CD4-positive, alpha-beta memory T cell (primary cell): ENCODE results near the gene TCEAL9. TPM values are rescaled to one million over a fixed set of nuclear protein-coding genes. Genes with fewer than 3 reads are reported as not detected.
A peak's percentile ranks its signal among the peaks of the same experiment; 100 is the strongest.
"Not testable (repeated sequence)": the region's sequence is repeated elsewhere in the genome, so short reads cannot be mapped to it uniquely, and the experiment has no call there.

Experiments used
- CTCF ChIA-PET: fragments of 350-600 bp; sonication (Branson Sonifier 250); formaldehyde crosslinking; loops from one replicate; lab custom pipeline; 2021; ENCODE audit warnings: inconsistent platforms; ENCODE audit not compliant: partially characterized antibody; lab: Charles Lee
- POLR2A ChIA-PET: fragments of 350-600 bp; sonication (Branson Sonifier 250); formaldehyde crosslinking; loops from one replicate; lab custom pipeline; 2021; ENCODE audit not compliant: partially characterized antibody; lab: Charles Lee
- DNase-seq, 5 donors: peaks; one replicate each; pipeline versions ENCODE4 v3.0.0 to v3.0.0-alpha.2; 2020 to 2022; ENCODE audit warnings: mixed read lengths in 1 of 5
- H3K27ac ChIP-seq: one replicate; pipeline ENCODE4 v1.7.0; 2013; ENCODE audit warnings: low read depth, low read length
- H3K27me3 ChIP-seq: 2 replicates; pipeline ENCODE4 v1.7.0; 2013; ENCODE audit warnings: mild to moderate bottlenecking, low read length, moderate library complexity; ENCODE audit not compliant: insufficient read depth
- H3K36me3 ChIP-seq: 2 replicates; pipeline ENCODE4 v1.7.0; 2013; ENCODE audit warnings: mild to moderate bottlenecking, low read length, moderate library complexity; ENCODE audit not compliant: insufficient read depth
- H3K4me1 ChIP-seq: 2 replicates; pipeline ENCODE4 v1.7.0; 2013; ENCODE audit warnings: mild to moderate bottlenecking, low read length, moderate library complexity; ENCODE audit not compliant: insufficient read depth
- H3K4me3 ChIP-seq, 2 donors: one replicate each; pipeline ENCODE4 v1.7.0; 2013; ENCODE audit warnings: low read length in 2 of 2, mild to moderate bottlenecking in 1 of 2
- H3K9me3 ChIP-seq, 2 donors: one replicate each; pipeline ENCODE4 v1.7.0; 2013; ENCODE audit warnings: low read length in 2 of 2, control low read depth in 1 of 2; ENCODE audit not compliant: control insufficient read depth in 1 of 2
- H3K27ac Mint-ChIP-seq, 7 donors: one replicate each; pipeline ENCODE4 v1.8.0; 2020 to 2021; ENCODE audit warnings: mixed read lengths in 7 of 7, mild to moderate bottlenecking in 6 of 7, inconsistent platforms in 3 of 7, moderate library complexity in 3 of 7
- H3K27me3 Mint-ChIP-seq, 2 donors: one replicate each; pipeline ENCODE4 v1.8.0; 2020 to 2021; ENCODE audit warnings: mixed read lengths in 2 of 2
- H3K36me3 Mint-ChIP-seq, 2 donors: one replicate each; pipeline ENCODE4 v1.8.0; 2020 to 2021; ENCODE audit warnings: mixed read lengths in 2 of 2, inconsistent platforms in 1 of 2, mild to moderate bottlenecking in 1 of 2
- H3K4me1 Mint-ChIP-seq, 4 donors: one replicate each; pipeline ENCODE4 v1.8.0; 2020 to 2021; ENCODE audit warnings: mixed read lengths in 4 of 4, mild to moderate bottlenecking in 1 of 4
- H3K4me3 Mint-ChIP-seq, 8 donors: one replicate each; pipeline ENCODE4 v1.8.0; 2020 to 2021; ENCODE audit warnings: mixed read lengths in 8 of 8, mild to moderate bottlenecking in 7 of 8, moderate library complexity in 6 of 8, inconsistent platforms in 3 of 8
- H3K9me3 Mint-ChIP-seq, 8 donors: one replicate each; pipeline ENCODE4 v1.8.0; 2020 to 2021; ENCODE audit warnings: mixed read lengths in 8 of 8, mild to moderate bottlenecking in 5 of 8, inconsistent platforms in 3 of 8, moderate library complexity in 1 of 8
- intact Hi-C: fragments of 100-400 bp; cut with micrococcal nuclease; formaldehyde crosslinking; loops from one replicate; pipeline ENCODE4 v1.15.1; 2023
- polyA plus RNA-seq, 2 donors: library from polyadenylated mRNA; unstranded; fragments of 300-500 nt; fragmentation: Illumina TruSeq; gene quantifications; one replicate each; pipeline ENCODE4 v1.2.3, GENCODE V29; 2021
- total RNA-seq, 2 experiments: library from RNA; stranded (reverse); gene quantifications; one replicate each; pipeline ENCODE4 v1.2.3, GENCODE V29; 2021

Gene TCEAL9
- total and polyA plus RNA-seq, 4 experiments from 2014 or later: 1.0 to 3.0 (median 2.2) TPM

DNA sequence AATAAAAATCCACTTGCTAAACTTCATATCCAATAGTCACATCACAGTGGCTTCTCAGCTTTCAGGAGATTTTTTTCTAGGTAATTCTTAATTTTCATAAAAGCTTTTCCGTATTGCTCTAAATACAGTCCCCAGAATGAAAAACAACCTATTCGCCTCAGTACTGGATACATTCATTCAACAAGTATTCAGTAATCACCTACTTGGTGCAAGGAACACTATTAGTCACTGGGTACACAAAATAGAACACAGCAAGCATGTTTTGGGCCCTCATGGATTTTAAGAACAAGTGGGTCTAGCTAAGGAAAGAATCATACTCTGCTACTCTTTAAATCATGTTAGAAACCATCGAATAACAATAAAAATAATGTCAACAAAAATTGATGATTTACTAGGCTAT, 17.3 kb downstream of the TCEAL9 start:
- no peaks in the 10 kb centered on the region for H3K27me3 ChIP-seq
- no peak overlapping the region for H3K4me3 Mint-ChIP-seq
- no peaks in the 10 kb centered on the region for H3K9me3 Mint-ChIP-seq
- no peaks in the 10 kb centered on the region for H3K36me3 Mint-ChIP-seq
- H3K27me3 Mint-ChIP-seq: no peaks in the 10 kb centered on the region
- no peaks in the 10 kb centered on the region for H3K9me3 ChIP-seq
- peaks cover 3 to 8% (median 5%) of the 10 kb centered on the region in 4 donors for H3K4me1 Mint-ChIP-seq
- H3K4me3 ChIP-seq: no peak overlapping the region
- no peak for DNase-seq
- CTCF ChIA-PET: interaction anchor here (1.3 kb wide), 1 partner anchor 89 kb away, joined by 4 read pairs; no protein-coding TSS in a partner anchor
- H3K27ac ChIP-seq: no peak overlapping the region
- no peak overlapping the region for H3K27ac Mint-ChIP-seq
- POLR2A ChIA-PET: no interaction called here
- H3K36me3 ChIP-seq: no peaks in the 10 kb centered on the region
- no peaks in the 10 kb centered on the region for H3K4me1 ChIP-seq
- intact Hi-C loops: no loop called here

DNA sequence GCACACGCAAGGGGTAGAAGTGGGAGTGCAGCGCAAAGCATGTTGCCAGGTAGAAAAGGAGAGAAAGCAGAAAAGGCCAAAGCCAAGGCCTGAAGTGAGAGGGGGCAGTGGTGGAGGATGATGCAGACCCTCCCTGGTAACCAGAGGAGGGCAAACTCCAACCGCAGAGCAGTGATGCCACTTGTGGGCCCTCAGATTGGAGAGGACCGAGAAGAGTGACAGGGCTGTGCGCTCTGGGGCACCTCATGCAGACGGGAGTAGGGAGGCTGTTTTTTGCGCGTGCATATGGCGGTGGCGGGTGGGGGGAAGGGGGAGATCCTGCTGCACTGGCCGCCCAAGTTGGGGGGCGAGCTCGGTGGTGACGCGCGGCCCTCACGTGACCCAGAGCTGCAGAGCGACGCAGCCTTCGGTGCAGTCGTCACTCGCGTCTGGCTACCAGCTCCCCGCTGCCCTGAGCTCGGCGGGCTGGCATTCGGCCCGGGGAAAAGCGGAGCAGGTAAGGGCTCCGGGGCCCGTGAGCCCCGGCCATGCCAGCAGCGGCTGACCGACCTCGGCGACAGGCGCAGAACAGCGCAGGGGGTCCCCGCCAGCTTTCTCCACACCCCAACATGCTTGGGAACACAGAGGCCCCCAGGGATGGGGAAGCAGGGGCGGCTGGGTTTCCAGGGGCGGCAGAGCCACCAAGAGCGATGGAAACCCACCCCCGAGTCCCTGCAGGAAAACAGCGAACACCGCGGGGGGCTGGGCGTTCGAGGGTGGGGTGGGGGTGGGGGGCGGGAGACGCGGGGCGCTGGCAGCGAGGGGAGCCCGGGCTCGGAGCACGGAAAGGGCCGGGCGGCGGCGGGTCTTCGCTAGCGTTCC, 20.0 kb downstream of the TCEAL9 start, which contains the start of gene BEX3:
Gene BEX3, plus strand, starts transcription at position 421 of the 861 bp plus-strand sequence. CDS start 984 bp downstream, outside the sequence.
- Histone ChIP-seq H3K27me3 (no peaks in the 10 kb centered on the region), H3K4me3 (peak within 1 kb of the TSS in 1 of 2 donors; percentile 38), H3K27ac (no peak within 1 kb of the TSS), H3K4me1 (no peaks in the 10 kb centered on the region), H3K9me3 (no peaks in the 10 kb centered on the region), H3K36me3 (no peaks in the 10 kb centered on the region)
- Mint-ChIP-seq H3K36me3 (no peaks in the 10 kb centered on the region), H3K4me1 (peaks cover 3 to 8% (median 5%) of the 10 kb centered on the region in 4 donors), H3K27ac (peak within 1 kb of the TSS in 5 of 7 donors; percentile 38 to 64 (median 48)), H3K27me3 (no peaks in the 10 kb centered on the region), H3K4me3 (peak within 1 kb of the TSS; percentile 77 to 85 (median 82)), H3K9me3 (no peaks in the 10 kb centered on the region)
- ChIA-PET POLR2A (interaction anchor here (0.9 kb wide), 2 partner anchors 84 to 88 kb away, joined by 4 read pairs; no protein-coding TSS in a partner anchor), CTCF (interaction anchor here (2.3 kb wide), 1 partner anchor 87 kb away, joined by 7 read pairs; no protein-coding TSS in a partner anchor)
- intact Hi-C loops: no loop called here
- DNase-seq: peak; percentile 27 to 57 (median 33)

DNA sequence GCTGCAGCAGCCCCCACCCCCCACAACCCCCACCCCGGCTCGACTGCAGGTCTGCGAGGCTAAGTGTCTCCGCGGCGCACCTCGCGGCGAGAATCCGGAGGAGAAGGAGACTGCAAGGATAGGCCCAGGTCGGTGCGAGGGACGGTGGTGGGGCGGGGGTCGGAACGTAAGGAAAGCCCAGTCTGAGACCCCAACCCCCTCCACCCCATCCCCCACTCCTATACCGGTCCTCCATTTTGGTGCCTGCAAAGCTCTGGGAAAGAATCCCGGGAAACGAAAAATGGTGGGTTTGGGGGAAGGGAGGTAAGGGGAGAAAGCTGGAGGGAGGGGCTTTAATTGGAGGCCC, 20.6 kb downstream of the TCEAL9 start:
- Histone ChIP-seq H3K36me3 (no peaks in the 10 kb centered on the region), H3K4me1 (no peaks in the 10 kb centered on the region), H3K27me3 (no peaks in the 10 kb centered on the region), H3K9me3 (no peaks in the 10 kb centered on the region), H3K4me3 (no peak overlapping the region), H3K27ac (no peak overlapping the region)
- Mint-ChIP-seq H3K9me3 (no peaks in the 10 kb centered on the region), H3K4me3 (peak overlapping the region; percentile 75 to 85 (median 82)), H3K27me3 (no peaks in the 10 kb centered on the region), H3K36me3 (no peaks in the 10 kb centered on the region), H3K4me1 (peaks cover 3 to 8% (median 5%) of the 10 kb centered on the region in 4 donors), H3K27ac (peak overlapping the region in 3 of 7 donors; percentile 9 to 38 (median 22))
- ChIA-PET POLR2A (interaction anchor here (0.6 kb wide), 1 partner anchor 83 kb away, joined by 3 read pairs; no protein-coding TSS in a partner anchor), CTCF (no interaction called here)
- intact Hi-C loops: no loop called here
- no peak for DNase-seq

DNA sequence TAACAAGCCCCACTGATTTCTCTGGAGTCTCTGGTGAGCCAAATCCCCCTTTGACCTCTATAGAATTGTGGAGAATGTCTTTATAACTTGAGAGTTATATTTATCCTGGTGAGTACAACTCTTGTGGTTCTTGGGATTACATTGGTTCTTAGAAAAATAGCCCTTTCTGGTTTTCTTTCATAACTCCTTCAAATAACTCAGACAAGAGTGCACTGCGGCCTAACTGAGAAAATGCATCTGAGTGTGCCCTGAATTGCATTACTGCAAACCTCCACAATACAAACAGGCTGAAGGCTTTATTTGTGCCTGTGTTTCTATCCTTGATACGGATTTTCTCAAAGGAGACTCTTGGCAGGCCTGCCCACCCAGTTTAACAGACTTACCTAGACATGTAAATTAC, 22.7 kb downstream of the TCEAL9 start:
- H3K4me3 Mint-ChIP-seq: peak overlapping the region in 2 of 8 donors; percentile 44
- peaks cover 3 to 8% (median 5%) of the 10 kb centered on the region in 4 donors for H3K4me1 Mint-ChIP-seq
- H3K36me3 Mint-ChIP-seq: no peaks in the 10 kb centered on the region
- intact Hi-C loops: no loop called here
- Histone ChIP-seq H3K4me1 (no peaks in the 10 kb centered on the region), H3K27ac (no peak overlapping the region), H3K4me3 (no peak overlapping the region), H3K9me3 (no peaks in the 10 kb centered on the region), H3K36me3 (no peaks in the 10 kb centered on the region), H3K27me3 (no peaks in the 10 kb centered on the region)
- ChIA-PET POLR2A (no interaction called here), CTCF (no interaction called here)
- DNase-seq: no peak
- peaks cover 0 to 2% of the 10 kb centered on the region in 2 donors for H3K27me3 Mint-ChIP-seq
- H3K27ac Mint-ChIP-seq: peak overlapping the region in 1 of 7 donors; percentile 6
- no peaks in the 10 kb centered on the region for H3K9me3 Mint-ChIP-seq

DNA sequence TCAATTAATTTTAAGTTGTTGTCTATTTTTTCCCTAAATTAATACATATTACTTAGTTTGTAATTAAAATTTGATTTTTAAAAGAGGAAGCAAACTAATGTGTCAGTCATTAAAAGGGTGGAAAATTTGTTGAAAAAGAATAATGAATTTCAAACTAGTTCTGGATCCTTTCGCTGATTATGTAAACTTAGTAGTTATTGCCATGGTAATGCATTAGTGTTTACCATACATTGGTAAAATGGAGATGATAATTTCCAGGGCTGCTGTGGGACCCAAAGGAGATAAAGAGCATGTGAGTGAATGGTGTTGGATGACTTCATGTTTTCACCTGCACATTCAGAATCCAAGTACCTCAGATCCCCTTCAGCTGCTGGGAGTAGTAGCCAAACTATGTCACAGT, 26.6 kb downstream of the TCEAL9 start:
- H3K9me3 ChIP-seq: no peaks in the 10 kb centered on the region
- no peak for DNase-seq
- CTCF ChIA-PET: no interaction called here

DNA sequence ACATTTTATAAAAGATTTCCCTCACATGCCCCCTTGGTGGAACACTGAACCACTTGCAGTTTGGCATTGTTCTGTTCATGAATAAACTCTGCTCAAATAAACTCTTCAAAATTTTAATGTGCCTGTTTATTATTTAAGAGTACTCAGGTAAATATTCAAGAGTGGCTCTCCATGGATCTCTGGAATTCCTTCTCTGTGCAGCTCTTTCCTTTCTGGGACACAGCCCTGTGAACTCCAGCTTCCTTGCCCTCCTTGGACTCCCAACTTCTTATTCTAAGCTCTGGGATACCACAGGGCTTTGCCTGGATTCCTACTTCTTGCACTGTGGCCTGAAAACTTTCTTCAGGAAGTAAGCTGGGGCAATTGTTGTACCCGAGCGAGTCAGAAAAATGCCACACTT, 28.4 kb downstream of the TCEAL9 start:
- no peaks in the 10 kb centered on the region for H3K9me3 Mint-ChIP-seq
- no peaks in the 10 kb centered on the region for H3K4me1 Mint-ChIP-seq
- Histone ChIP-seq H3K36me3 (no peaks in the 10 kb centered on the region), H3K9me3 (no peaks in the 10 kb centered on the region), H3K27ac (no peak overlapping the region), H3K27me3 (no peaks in the 10 kb centered on the region), H3K4me1 (no peaks in the 10 kb centered on the region), H3K4me3 (no peak overlapping the region)
- no peak overlapping the region for H3K4me3 Mint-ChIP-seq
- no peaks in the 10 kb centered on the region for H3K36me3 Mint-ChIP-seq
- no peak for DNase-seq
- intact Hi-C loops: no loop called here
- H3K27ac Mint-ChIP-seq: peak overlapping the region in 1 of 7 donors; percentile 59
- H3K27me3 Mint-ChIP-seq: peaks cover 0 to 4% of the 10 kb centered on the region in 2 donors
- CTCF ChIA-PET: no interaction called here
- POLR2A ChIA-PET: no interaction called here

More for the DNA sequence above, 26.6 kb downstream of the TCEAL9 start:
- Mint-ChIP-seq H3K4me1 (peaks cover 0 to under 1% (median 0%) of the 10 kb centered on the region in 4 donors), H3K27ac (no peak overlapping the region), H3K36me3 (no peaks in the 10 kb centered on the region), H3K4me3 (no peak overlapping the region), H3K9me3 (no peaks in the 10 kb centered on the region), H3K27me3 (peaks cover 0 to 4% of the 10 kb centered on the region in 2 donors)
- Histone ChIP-seq H3K27me3 (no peaks in the 10 kb centered on the region), H3K4me1 (no peaks in the 10 kb centered on the region), H3K27ac (no peak overlapping the region), H3K4me3 (no peak overlapping the region), H3K36me3 (no peaks in the 10 kb centered on the region)
- intact Hi-C loops: no loop called here
- POLR2A ChIA-PET: interaction anchor here (0.6 kb wide), 1 partner anchor 9 kb away, joined by 4 read pairs; no protein-coding TSS in a partner anchor

DNA sequence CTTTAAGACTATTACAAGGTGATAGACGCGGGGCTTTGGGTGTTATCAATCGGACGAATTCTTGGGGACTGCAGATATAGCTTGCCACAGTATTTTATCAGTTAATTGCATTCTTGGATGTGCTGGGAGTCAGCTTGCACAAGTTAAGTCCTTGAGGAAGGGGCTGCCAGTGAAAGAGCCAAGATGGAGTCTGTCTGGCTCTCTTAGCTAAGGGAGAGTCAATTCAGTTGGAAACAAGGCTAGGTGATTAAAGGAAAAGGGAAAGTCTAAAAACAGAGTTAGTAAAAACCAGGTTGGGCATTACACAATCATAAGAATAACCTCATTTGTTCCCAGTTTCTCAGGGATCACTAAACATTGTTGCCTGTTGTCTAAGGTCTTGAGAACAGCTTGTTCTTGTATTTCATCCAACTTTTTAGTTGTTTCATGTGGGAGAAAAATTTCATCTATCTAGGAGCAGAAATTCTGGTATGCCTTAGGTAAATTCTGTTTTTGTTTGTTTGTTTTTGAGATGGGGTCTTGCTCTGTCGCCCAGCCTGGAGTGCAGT, 29.1 kb downstream of the TCEAL9 start:
- POLR2A ChIA-PET, H3K4me1 Mint-ChIP-seq, H3K27ac Mint-ChIP-seq, intact Hi-C loops, H3K36me3 Mint-ChIP-seq, H3K4me1 ChIP-seq, H3K4me3 Mint-ChIP-seq, DNase-seq, H3K27me3 Mint-ChIP-seq, H3K36me3 ChIP-seq, H3K9me3 Mint-ChIP-seq, H3K4me3 ChIP-seq, CTCF ChIA-PET, H3K9me3 ChIP-seq, H3K27me3 ChIP-seq, H3K27ac ChIP-seq: not testable (repeated sequence)
